ENCODE results near the gene TIMM17B.

- TF ChIP-seq CTCF (IDR thresholded peaks at IDR 0.05) (no peak), EZH2 (IDR thresholded peaks at IDR 0.05; ENCODE audit: borderline replicate concordance, insufficient read depth, low read depth, low read length, poor library complexity, severe bottlenecking) (no peak)
Measured at GRCh38 chrX:48927123-48927522, 29.6 kb upstream of the TIMM17B start.

All from B cell (primary cell).